Mesenchymal stem cell (in vitro differentiated cells and primary cell): ENCODE measurements around the gene MREG.
A peak's percentile ranks its signal among the peaks of the same experiment; 100 is the strongest.

Experiments used
- DNase-seq: peaks from one replicate; pipeline ENCODE4 v3.0.0-alpha.2; 2013
- H2AFZ ChIP-seq: one replicate; pipeline ENCODE4 v1.6.1; 2013; ENCODE audit warnings: low read depth, mild to moderate bottlenecking, control low read depth, inconsistent platforms, low read length, moderate library complexity
- H2AK5ac ChIP-seq: 2 replicates; pipeline ENCODE4 v1.6.1; 2013; ENCODE audit warnings: low read length, moderate library complexity, mild to moderate bottlenecking, inconsistent platforms; ENCODE audit not compliant: severe bottlenecking
- H2BK120ac ChIP-seq: one replicate; pipeline ENCODE4 v1.6.1; 2013; ENCODE audit warnings: low read depth, mild to moderate bottlenecking, inconsistent platforms, low read length, moderate library complexity
- H2BK12ac ChIP-seq, 2 experiments: one replicate each; pipeline ENCODE4 v1.6.1; 2013; ENCODE audit warnings: inconsistent platforms in 2 of 2, low read length in 2 of 2, mild to moderate bottlenecking in 2 of 2, moderate library complexity in 2 of 2, control low read depth in 1 of 2
- H2BK15ac ChIP-seq: one replicate; pipeline ENCODE4 v1.6.1; 2013; ENCODE audit warnings: mild to moderate bottlenecking, low read depth, inconsistent platforms; ENCODE audit not compliant: poor library complexity, severe bottlenecking
- H2BK5ac ChIP-seq: 2 replicates; pipeline ENCODE4 v1.6.1; 2013; ENCODE audit warnings: low read depth, mild to moderate bottlenecking, low read length, control low read depth, inconsistent platforms; ENCODE audit not compliant: poor library complexity, severe bottlenecking
- H3K14ac ChIP-seq, 2 experiments: one replicate each; pipeline ENCODE4 v1.6.1; 2013; ENCODE audit warnings: inconsistent platforms in 2 of 2, low read length in 2 of 2, control low read depth in 1 of 2, mild to moderate bottlenecking in 1 of 2, moderate library complexity in 1 of 2
- H3K18ac ChIP-seq, 2 experiments: one replicate each; pipeline ENCODE4 v1.6.1; 2013; ENCODE audit warnings: inconsistent platforms in 2 of 2, low read length in 2 of 2, control low read depth in 1 of 2, low read depth in 1 of 2, mild to moderate bottlenecking in 1 of 2
- H3K23ac ChIP-seq, 2 experiments: one replicate each; pipeline ENCODE4 v1.6.1; 2013; ENCODE audit warnings: inconsistent platforms in 2 of 2, low read length in 2 of 2, mild to moderate bottlenecking in 2 of 2, moderate library complexity in 2 of 2, control low read depth in 1 of 2
- H3K27ac ChIP-seq: 2 replicates; pipeline ENCODE4 v1.5.1; 2013; ENCODE audit warnings: mild to moderate bottlenecking, moderate library complexity, low read length, control low read depth, inconsistent platforms; ENCODE audit not compliant: poor library complexity, severe bottlenecking
- H3K27me3 ChIP-seq, 2 experiments: 2 replicates each; pipeline versions ENCODE4 v1.6.1 to v1.7.0; 2013; ENCODE audit warnings: low read length in 2 of 2, mild to moderate bottlenecking in 2 of 2, moderate library complexity in 2 of 2, control low read depth in 1 of 2, inconsistent platforms in 1 of 2; ENCODE audit not compliant: control insufficient read depth in 1 of 2, insufficient read depth in 1 of 2
- H3K36me3 ChIP-seq, 2 experiments: 2 replicates each; pipeline versions ENCODE4 v1.6.1 to v1.7.0; 2013; ENCODE audit warnings: low read length in 2 of 2, control low read depth in 1 of 2, inconsistent platforms in 1 of 2, low read depth in 1 of 2, mild to moderate bottlenecking in 1 of 2; ENCODE audit not compliant: insufficient read depth in 2 of 2, control insufficient read depth in 1 of 2
- H3K4ac ChIP-seq, 2 experiments: one replicate each; pipeline ENCODE4 v1.6.1; 2013; ENCODE audit warnings: inconsistent platforms in 2 of 2, low read length in 2 of 2, mild to moderate bottlenecking in 2 of 2, moderate library complexity in 2 of 2, control low read depth in 1 of 2, low read depth in 1 of 2
- H3K4me1 ChIP-seq: 2 replicates; pipeline ENCODE4 v1.6.1; 2013; ENCODE audit warnings: low read depth, low read length, control low read depth; ENCODE audit not compliant: control insufficient read depth, insufficient read depth
- H3K4me2 ChIP-seq: 2 replicates; pipeline ENCODE4 v1.6.1; 2013; ENCODE audit warnings: low read length, mild to moderate bottlenecking, inconsistent platforms; ENCODE audit not compliant: poor library complexity, severe bottlenecking
- H3K4me3 ChIP-seq, 2 experiments: 2 replicates each; pipeline versions ENCODE4 v1.5.1 to v1.7.0; 2013; ENCODE audit warnings: low read length in 2 of 2, mild to moderate bottlenecking in 2 of 2, control low read depth in 1 of 2, low read depth in 1 of 2; ENCODE audit not compliant: insufficient read depth in 1 of 2
- H3K79me1 ChIP-seq: replicated peaks from 2 replicates; pipeline ENCODE4 v1.6.1; 2013; ENCODE audit warnings: mild to moderate bottlenecking, control low read depth, low read length, inconsistent platforms; ENCODE audit not compliant: poor library complexity, severe bottlenecking
- H3K9ac ChIP-seq: 2 replicates; pipeline ENCODE4 v1.7.0; 2013; ENCODE audit warnings: mild to moderate bottlenecking, low read length, moderate library complexity
- H3K9me3 ChIP-seq: 2 replicates; pipeline ENCODE4 v1.7.0; 2013; ENCODE audit warnings: mild to moderate bottlenecking, low read length; ENCODE audit not compliant: control insufficient read depth
- H4K8ac ChIP-seq: one replicate; pipeline ENCODE4 v1.6.1; 2013; ENCODE audit warnings: inconsistent platforms, mild to moderate bottlenecking, low read length, moderate library complexity
- H4K91ac ChIP-seq: one replicate; pipeline ENCODE4 v1.6.1; 2013; ENCODE audit warnings: mild to moderate bottlenecking, low read length, inconsistent platforms
- WGBS: methylation state at CpG from one replicate; pipeline ENCODE4 v1.1.7; 2013; ENCODE audit warnings: mixed read lengths; 5-methylcytosine and 5-hydroxymethylcytosine counted together

Gene MREG

DNA sequence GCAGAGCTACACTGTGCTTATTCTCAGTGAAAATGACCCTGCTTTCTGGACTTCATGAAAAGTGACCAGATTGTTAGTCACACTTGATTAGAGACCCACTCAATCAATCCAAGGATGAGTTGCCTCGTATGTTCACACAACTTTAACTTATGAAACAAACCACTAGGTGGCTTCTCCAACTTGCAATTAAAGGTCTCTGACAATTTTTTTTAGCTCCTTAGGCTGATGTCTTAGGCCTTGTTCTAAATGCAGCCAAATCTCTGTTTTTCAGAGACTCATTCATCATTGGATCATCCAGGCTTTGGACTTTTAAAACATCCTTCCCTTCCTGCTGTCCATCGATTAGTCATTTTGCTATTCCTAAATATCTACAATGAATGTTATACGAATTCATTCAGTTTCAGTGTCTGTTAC is 63.4 kb downstream of the MREG start:
- no peak overlapping the region for H4K91ac ChIP-seq
- H3K4me1 ChIP-seq = no peaks in the 10 kb centered on the region
- no peaks in the 10 kb centered on the region for H3K9me3 ChIP-seq
- H3K36me3 ChIP-seq = peaks cover 0 to 1% of the 10 kb centered on the region in 2 experiments
- H3K79me1 ChIP-seq = no peaks in the 10 kb centered on the region
- no peak overlapping the region for H4K8ac ChIP-seq
- no peak overlapping the region for H3K4me3 ChIP-seq
- H3K27ac ChIP-seq = no peak overlapping the region
- no peak overlapping the region for H2AK5ac ChIP-seq
- H3K23ac ChIP-seq = no peak overlapping the region
- H3K4me2 ChIP-seq = no peak overlapping the region
- H2BK5ac ChIP-seq = no peak overlapping the region
- no peak overlapping the region for H3K4ac ChIP-seq
- H2BK120ac ChIP-seq = no peak overlapping the region
- 4% methylated on average over 1 of the region's 3 CpGs for WGBS
- H3K18ac ChIP-seq = no peak overlapping the region
- no peak overlapping the region for H3K14ac ChIP-seq
- peak overlapping the region; percentile 71 for H3K9ac ChIP-seq
- peak; percentile 63 for DNase-seq
- no peak overlapping the region for H2BK12ac ChIP-seq
- no peak overlapping the region for H2AFZ ChIP-seq
- H2BK15ac ChIP-seq = no peak overlapping the region
- H3K27me3 ChIP-seq = no peaks in the 10 kb centered on the region

- Histone ChIP-seq H3K18ac (no peak overlapping the region), H3K14ac (no peak overlapping the region), H2BK5ac (no peak overlapping the region), H3K9ac (no peak overlapping the region), H2BK15ac (no peak overlapping the region), H3K4me3 (no peak overlapping the region), H3K27me3 (no peaks in the 10 kb centered on the region), H2AK5ac (no peak overlapping the region), H2AFZ (no peak overlapping the region), H2BK12ac (no peak overlapping the region), H3K27ac (no peak overlapping the region), H3K9me3 (no peaks in the 10 kb centered on the region), H3K36me3 (peaks cover 0 to 14% of the 10 kb centered on the region in 2 experiments), H4K91ac (no peak overlapping the region), H3K79me1 (no peaks in the 10 kb centered on the region), H2BK120ac (no peak overlapping the region), H3K4me2 (no peak overlapping the region), H3K4ac (no peak overlapping the region), H3K4me1 (no peaks in the 10 kb centered on the region), H3K23ac (no peak overlapping the region), H4K8ac (no peak overlapping the region)
- no peak for DNase-seq
- WGBS = 94% methylated on average over 3 of the region's 4 CpGs
Measured at GRCh38 chr2:215948051-215948450, 65.3 kb downstream of the MREG start.

DNA sequence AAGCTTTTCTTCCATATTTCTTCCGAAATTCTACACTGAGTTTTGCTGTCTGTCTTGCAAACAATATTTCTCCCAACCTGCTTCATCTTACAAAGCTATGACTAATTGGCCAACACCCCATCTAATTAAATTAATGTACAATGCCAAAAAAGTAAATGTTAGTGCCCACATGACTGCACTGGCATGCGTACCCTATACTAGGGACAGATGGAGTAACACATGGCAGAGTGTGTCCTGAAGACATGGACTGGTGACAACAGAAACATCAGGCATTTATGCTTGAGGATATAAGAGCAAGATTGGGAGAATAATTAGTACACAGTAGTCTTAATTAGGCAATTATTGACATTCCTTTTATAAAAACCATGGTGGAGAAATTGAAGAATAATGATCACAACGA is 66.8 kb downstream of the MREG start:
- H3K14ac ChIP-seq = no peak overlapping the region
- no peak overlapping the region for H3K4me3 ChIP-seq
- DNase-seq = no peak
- H2AFZ ChIP-seq = no peak overlapping the region
- H3K23ac ChIP-seq = no peak overlapping the region
- no peak overlapping the region for H2BK12ac ChIP-seq
- no peaks in the 10 kb centered on the region for H3K9me3 ChIP-seq
- H3K27me3 ChIP-seq = no peaks in the 10 kb centered on the region
- H3K36me3 ChIP-seq = peaks cover 0 to 17% of the 10 kb centered on the region in 2 experiments
- no peak overlapping the region for H2BK5ac ChIP-seq
- no peak overlapping the region for H2BK120ac ChIP-seq
- H3K27ac ChIP-seq = no peak overlapping the region
- H2BK15ac ChIP-seq = no peak overlapping the region
- H4K8ac ChIP-seq = no peak overlapping the region
- no peak overlapping the region for H4K91ac ChIP-seq
- H3K79me1 ChIP-seq = no peaks in the 10 kb centered on the region
- H3K9ac ChIP-seq = no peak overlapping the region
- WGBS = 91% methylated on average over 3 of the region's 3 CpGs
- H2AK5ac ChIP-seq = no peak overlapping the region
- H3K18ac ChIP-seq = no peak overlapping the region
- no peaks in the 10 kb centered on the region for H3K4me1 ChIP-seq
- no peak overlapping the region for H3K4ac ChIP-seq
- H3K4me2 ChIP-seq = no peak overlapping the region

DNA sequence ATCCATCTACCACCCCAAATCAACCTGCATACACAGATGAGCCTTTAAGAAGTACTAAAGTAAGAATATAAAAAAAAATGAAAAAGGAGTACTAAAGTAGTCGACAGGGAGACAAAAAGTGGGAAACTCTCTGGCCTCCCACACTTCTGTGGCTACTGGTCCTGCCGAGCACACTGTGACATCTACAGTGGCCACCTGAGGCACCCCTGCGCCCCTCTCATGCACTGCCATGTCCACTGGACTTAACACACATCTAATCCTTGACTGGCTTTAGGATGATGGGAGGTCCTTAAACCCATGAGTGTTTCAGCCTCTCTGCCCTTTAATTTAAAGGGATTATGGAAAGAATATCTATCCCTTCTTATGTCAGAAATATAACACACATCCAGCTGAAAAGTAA is 71.2 kb downstream of the MREG start:
- no peak overlapping the region for H2BK120ac ChIP-seq
- no peaks in the 10 kb centered on the region for H3K9me3 ChIP-seq
- no peak overlapping the region for H3K14ac ChIP-seq
- no peak overlapping the region for H4K91ac ChIP-seq
- H3K27me3 ChIP-seq = no peaks in the 10 kb centered on the region
- DNase-seq = no peak
- H3K9ac ChIP-seq = no peak overlapping the region
- no peak overlapping the region for H3K4me3 ChIP-seq
- no peaks in the 10 kb centered on the region for H3K79me1 ChIP-seq
- H3K4me1 ChIP-seq = no peaks in the 10 kb centered on the region
- H2BK12ac ChIP-seq = no peak overlapping the region
- H2BK15ac ChIP-seq = no peak overlapping the region
- H3K36me3 ChIP-seq = peaks cover 0 to 27% of the 10 kb centered on the region in 2 experiments
- H2AK5ac ChIP-seq = no peak overlapping the region
- H2BK5ac ChIP-seq = no peak overlapping the region
- H4K8ac ChIP-seq = no peak overlapping the region
- no peak overlapping the region for H3K4ac ChIP-seq
- 79% methylated on average over 3 of the region's 3 CpGs for WGBS
- no peak overlapping the region for H3K4me2 ChIP-seq
- no peak overlapping the region for H3K27ac ChIP-seq
- no peak overlapping the region for H3K23ac ChIP-seq
- no peak overlapping the region for H3K18ac ChIP-seq
- H2AFZ ChIP-seq = no peak overlapping the region
